ENCODE data around the gene DNAAF3. TPM values are rescaled to one million over a fixed set of nuclear protein-coding genes. Genes with fewer than 3 reads are reported as not detected.
A peak's percentile ranks its signal among the peaks of the same experiment; 100 is the strongest.

DNAAF3 gene
- total RNA-seq, 4 donors from 2014 or later, result 0.39 TPM; not detected in 3

GRCh38 chr19:55178781-55179599, 12.6 kb upstream of the DNAAF3 start:
- intact Hi-C loops (cut with DNase I; ENCODE audit: low total_unique reads) (no loop called here), in situ Hi-C loops (cut with MboI; ENCODE audit: low sequenced_read_pairs in 4 of 4) (no loop called here)
- H3K27ac ChIP-seq, result no peak overlapping the region
- no peaks in the 10 kb centered on the region for H3K9me3 ChIP-seq
- ATAC-seq, result peak; percentile 73 to 74
- peaks cover 7 to 8% of the 10 kb centered on the region in 2 donors for H3K4me1 ChIP-seq
- no peaks in the 10 kb centered on the region for H3K36me3 ChIP-seq
- peaks cover 85% of the 10 kb centered on the region in 3 donors for H3K27me3 ChIP-seq
- TF ChIP-seq POLR2A (IDR thresholded peaks at IDR 0.05), result no peak
- TF ChIP-seq, protein P1, sequence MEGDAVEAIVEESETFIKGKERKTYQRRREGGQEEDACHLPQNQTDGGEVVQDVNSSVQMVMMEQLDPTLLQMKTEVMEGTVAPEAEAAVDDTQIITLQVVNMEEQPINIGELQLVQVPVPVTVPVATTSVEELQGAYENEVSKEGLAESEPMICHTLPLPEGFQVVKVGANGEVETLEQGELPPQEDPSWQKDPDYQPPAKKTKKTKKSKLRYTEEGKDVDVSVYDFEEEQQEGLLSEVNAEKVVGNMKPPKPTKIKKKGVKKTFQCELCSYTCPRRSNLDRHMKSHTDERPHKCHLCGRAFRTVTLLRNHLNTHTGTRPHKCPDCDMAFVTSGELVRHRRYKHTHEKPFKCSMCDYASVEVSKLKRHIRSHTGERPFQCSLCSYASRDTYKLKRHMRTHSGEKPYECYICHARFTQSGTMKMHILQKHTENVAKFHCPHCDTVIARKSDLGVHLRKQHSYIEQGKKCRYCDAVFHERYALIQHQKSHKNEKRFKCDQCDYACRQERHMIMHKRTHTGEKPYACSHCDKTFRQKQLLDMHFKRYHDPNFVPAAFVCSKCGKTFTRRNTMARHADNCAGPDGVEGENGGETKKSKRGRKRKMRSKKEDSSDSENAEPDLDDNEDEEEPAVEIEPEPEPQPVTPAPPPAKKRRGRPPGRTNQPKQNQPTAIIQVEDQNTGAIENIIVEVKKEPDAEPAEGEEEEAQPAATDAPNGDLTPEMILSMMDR (IDR thresholded peaks at IDR 0.05 in 4 of 5, conservative IDR thresholded peaks at IDR 0.05 in 1 of 5), result no peak
- peak overlapping the region; percentile 13 to 44 (median 41) for H3K4me3 ChIP-seq
- DNase-seq, result no peak

- H3K9me3 ChIP-seq, result no peaks in the 10 kb centered on the region
- in situ Hi-C loops (cut with MboI; ENCODE audit: low sequenced_read_pairs in 4 of 4), result no loop called here
- no peak for ATAC-seq
- H3K27me3 ChIP-seq, result peaks cover 97 to 98% (median 97%) of the 10 kb centered on the region in 3 donors
- no peak for TF ChIP-seq POLR2A (IDR thresholded peaks at IDR 0.05)
- TF ChIP-seq, protein P1 (IDR thresholded peaks at IDR 0.05 in 4 of 5, conservative IDR thresholded peaks at IDR 0.05 in 1 of 5), result no peak
- H3K36me3 ChIP-seq, result no peaks in the 10 kb centered on the region
- H3K27ac ChIP-seq, result no peak overlapping the region
- intact Hi-C loops (cut with DNase I; ENCODE audit: low total_unique reads), result no loop called here
- H3K4me1 ChIP-seq, result peaks cover 12 to 14% of the 10 kb centered on the region in 2 donors
- DNase-seq, result no peak
- H3K4me3 ChIP-seq, result no peak overlapping the region
These were observed 9.7 kb upstream of the DNAAF3 start for GRCh38 chr19:55176076-55176475.

GRCh38 chr19:55175117-55175867, 8.9 kb upstream of the DNAAF3 start:
- in situ Hi-C loops (cut with MboI; ENCODE audit: low sequenced_read_pairs in 4 of 4), result no loop called here
- no peaks in the 10 kb centered on the region for H3K36me3 ChIP-seq
- DNase-seq, result no peak
- peaks cover 97 to 98% (median 97%) of the 10 kb centered on the region in 3 donors for H3K27me3 ChIP-seq
- H3K4me3 ChIP-seq, result no peak overlapping the region
- H3K27ac ChIP-seq, result no peak overlapping the region
- intact Hi-C loops (cut with DNase I; ENCODE audit: low total_unique reads), result no loop called here
- ATAC-seq, result no peak
- TF ChIP-seq, protein P1 (IDR thresholded peaks at IDR 0.05 in 4 of 5, conservative IDR thresholded peaks at IDR 0.05 in 1 of 5), result no peak
- no peak for TF ChIP-seq POLR2A (IDR thresholded peaks at IDR 0.05)
- H3K4me1 ChIP-seq, result peaks cover 12 to 14% of the 10 kb centered on the region in 2 donors
- H3K9me3 ChIP-seq, result no peaks in the 10 kb centered on the region

DNA sequence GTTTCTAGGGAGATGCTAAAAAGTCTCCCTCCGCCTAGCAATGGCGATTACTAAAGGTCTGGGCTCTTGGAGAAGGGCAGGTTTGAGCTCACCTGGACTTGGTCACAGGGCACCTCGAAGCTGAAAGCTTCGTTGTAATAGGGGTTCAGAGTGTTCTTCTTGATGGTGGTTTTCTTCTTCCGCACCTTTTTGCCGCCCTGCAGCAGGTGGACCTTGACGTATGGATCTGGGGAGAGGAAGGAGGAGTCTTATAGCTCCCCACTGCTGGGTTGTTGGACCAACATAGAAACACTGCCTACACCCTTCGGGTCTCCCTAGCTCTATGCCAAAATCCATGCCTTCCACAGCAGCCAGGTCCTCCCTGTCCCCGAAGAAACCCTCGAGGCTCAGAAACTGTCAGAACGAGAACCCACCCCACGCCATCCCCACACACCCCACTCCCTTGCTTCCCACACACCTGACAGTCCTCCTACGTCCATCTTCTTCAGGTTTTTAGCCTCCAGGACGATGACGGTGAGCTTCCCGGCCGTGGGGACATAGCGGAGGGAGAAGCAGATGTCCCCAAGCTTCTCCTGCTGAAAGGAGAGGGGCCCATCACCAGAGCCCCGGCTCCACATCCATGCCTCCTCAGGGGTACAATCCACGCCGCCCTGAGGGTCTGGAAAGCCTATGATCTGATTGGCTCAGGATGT, 8.2 kb upstream of the DNAAF3 start:
- no peak overlapping the region for H3K27ac ChIP-seq
- ATAC-seq (no peak), DNase-seq (no peak)
- TF ChIP-seq, protein P1 (IDR thresholded peaks at IDR 0.05 in 4 of 5, conservative IDR thresholded peaks at IDR 0.05 in 1 of 5), result no peak
- no peak for TF ChIP-seq POLR2A (IDR thresholded peaks at IDR 0.05)
- intact Hi-C loops (cut with DNase I; ENCODE audit: low total_unique reads), result no loop called here
- in situ Hi-C loops (cut with MboI; ENCODE audit: low sequenced_read_pairs in 4 of 4), result no loop called here
- H3K36me3 ChIP-seq, result no peaks in the 10 kb centered on the region
- peaks cover 97 to 98% (median 97%) of the 10 kb centered on the region in 3 donors for H3K27me3 ChIP-seq
- no peak overlapping the region for H3K4me3 ChIP-seq
- no peaks in the 10 kb centered on the region for H3K9me3 ChIP-seq
- H3K4me1 ChIP-seq, result peaks cover 12 to 13% of the 10 kb centered on the region in 2 donors

Data from gastrocnemius medialis (tissue), 4 donors.